Measurements from ENCODE around the gene COL23A1. TPM values are rescaled to one million over a fixed set of nuclear protein-coding genes. Genes with fewer than 3 reads are reported as not detected.
"Not testable (repeated sequence)": the region's sequence is repeated elsewhere in the genome, so short reads cannot be mapped to it uniquely, and the experiment has no call there.

COL23A1 gene
- total and polyA plus RNA-seq, 2 donors (not counting 1 experiment from before 2014, with no cell fraction given), result not detected

DNA sequence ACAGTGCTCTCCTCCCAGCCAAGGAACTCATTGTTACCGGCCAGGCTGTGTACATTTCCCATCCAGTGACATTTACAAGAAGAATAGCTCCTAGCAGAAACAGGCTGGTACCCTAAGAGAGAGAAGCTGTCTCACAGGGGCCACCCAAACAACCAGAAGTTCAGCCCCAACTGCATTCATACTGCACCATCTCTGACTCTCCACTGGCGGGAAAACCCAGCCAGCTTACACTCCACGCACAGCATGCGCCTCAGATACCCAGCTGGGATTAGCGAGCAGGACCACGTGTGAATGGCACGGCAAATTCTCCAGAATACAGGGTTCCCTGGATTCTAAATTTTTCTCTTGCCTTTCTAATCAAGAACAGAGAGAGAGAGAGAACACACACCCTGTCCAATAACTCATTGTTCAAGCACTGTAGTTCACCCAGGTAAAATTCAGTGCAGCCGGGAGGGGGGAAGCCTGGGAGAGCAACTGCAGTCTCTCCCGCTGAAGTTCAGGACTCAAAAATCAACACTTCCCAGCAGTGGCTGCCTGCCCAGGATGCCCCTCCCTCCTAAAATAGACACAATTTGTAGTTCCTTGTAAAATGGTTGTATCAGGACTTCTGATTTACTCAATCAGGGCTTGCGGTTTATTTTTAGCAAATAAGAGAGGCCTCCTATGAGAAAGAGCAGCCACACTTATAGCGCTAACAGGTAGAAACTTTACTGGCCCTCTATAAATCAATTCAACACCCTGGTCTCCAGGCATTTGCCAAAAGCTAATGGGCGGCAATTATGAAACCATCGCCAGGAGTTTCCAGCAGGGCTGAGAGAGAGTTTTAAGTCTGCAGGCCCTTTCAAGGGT lies 2.2 kb downstream of the COL23A1 start:
- Histone ChIP-seq H3K27ac (ENCODE audit: insufficient read depth, low read length) (no peak overlapping the region), H3K9me3 (ENCODE audit: control insufficient read depth, insufficient read depth, low read depth, low read length) (peaks cover 3% of the 10 kb centered on the region), H2AFZ (ENCODE audit: low read length) (no peak overlapping the region), H3K36me3 (ENCODE audit: control insufficient read depth, insufficient read depth, low read length) (no peaks in the 10 kb centered on the region), H4K20me1 (ENCODE audit: control insufficient read depth, extremely low read depth, insufficient read depth, low read length) (no peaks in the 10 kb centered on the region), H3K79me2 (ENCODE audit: control insufficient read depth, insufficient read depth, low read length) (no peaks in the 10 kb centered on the region), H3K27me3 (ENCODE audit: control insufficient read depth, insufficient read depth, low read length) (peaks cover 8% of the 10 kb centered on the region), H3K4me3 (replicated peaks in 1 of 4; ENCODE audit: control extremely low read depth in 1 of 4, insufficient read depth in 1 of 4, low read depth in 3 of 4, low read length in 4 of 4) (no peak overlapping the region), H3K4me1 (ENCODE audit: control insufficient read depth, extremely low read depth, insufficient read depth, low read length) (no peaks in the 10 kb centered on the region), H3K4me2 (ENCODE audit: extremely low read depth, insufficient read depth, low read length) (no peak overlapping the region), H3K9ac (ENCODE audit: insufficient read depth, low read length) (no peak overlapping the region)
- TF ChIP-seq, protein P1, sequence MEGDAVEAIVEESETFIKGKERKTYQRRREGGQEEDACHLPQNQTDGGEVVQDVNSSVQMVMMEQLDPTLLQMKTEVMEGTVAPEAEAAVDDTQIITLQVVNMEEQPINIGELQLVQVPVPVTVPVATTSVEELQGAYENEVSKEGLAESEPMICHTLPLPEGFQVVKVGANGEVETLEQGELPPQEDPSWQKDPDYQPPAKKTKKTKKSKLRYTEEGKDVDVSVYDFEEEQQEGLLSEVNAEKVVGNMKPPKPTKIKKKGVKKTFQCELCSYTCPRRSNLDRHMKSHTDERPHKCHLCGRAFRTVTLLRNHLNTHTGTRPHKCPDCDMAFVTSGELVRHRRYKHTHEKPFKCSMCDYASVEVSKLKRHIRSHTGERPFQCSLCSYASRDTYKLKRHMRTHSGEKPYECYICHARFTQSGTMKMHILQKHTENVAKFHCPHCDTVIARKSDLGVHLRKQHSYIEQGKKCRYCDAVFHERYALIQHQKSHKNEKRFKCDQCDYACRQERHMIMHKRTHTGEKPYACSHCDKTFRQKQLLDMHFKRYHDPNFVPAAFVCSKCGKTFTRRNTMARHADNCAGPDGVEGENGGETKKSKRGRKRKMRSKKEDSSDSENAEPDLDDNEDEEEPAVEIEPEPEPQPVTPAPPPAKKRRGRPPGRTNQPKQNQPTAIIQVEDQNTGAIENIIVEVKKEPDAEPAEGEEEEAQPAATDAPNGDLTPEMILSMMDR (conservative IDR thresholded peaks at IDR 0.05 in 1 of 2, IDR thresholded peaks at IDR 0.05 in 1 of 2; ENCODE audit: low read depth in 1 of 2, low read length in 2 of 2), result no peak
- TF ChIP-seq EZH2 (IDR thresholded peaks at IDR 0.05; ENCODE audit: low read length, missing control alignments), result no peak
- no peak for DNase-seq (ENCODE audit: low read depth in 2 of 2)

DNA sequence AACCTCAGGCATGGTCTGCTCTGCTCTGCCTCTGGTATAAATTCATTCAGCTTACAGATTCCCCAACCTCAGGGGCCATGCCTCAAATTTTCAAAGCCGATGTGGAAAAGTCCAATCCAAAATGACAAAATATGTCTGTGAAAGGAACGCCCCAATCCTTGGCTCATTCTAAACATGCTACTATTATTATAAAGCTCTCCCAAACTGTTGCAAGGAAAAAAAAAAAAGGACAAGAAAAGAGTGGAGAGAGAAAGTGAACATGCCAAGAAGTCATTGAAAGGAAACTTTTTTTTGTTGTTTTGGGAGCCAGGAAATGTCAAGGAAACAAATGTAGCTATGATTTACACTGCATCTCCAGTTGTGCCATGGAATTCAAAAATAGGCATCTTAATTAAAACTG lies 3.8 kb downstream of the COL23A1 start:
- no peaks in the 10 kb centered on the region for H3K79me2 ChIP-seq (ENCODE audit: control insufficient read depth, insufficient read depth, low read length)
- H3K36me3 ChIP-seq (ENCODE audit: control insufficient read depth, insufficient read depth, low read length), result no peaks in the 10 kb centered on the region
- H3K27ac ChIP-seq (ENCODE audit: insufficient read depth, low read length), result no peak overlapping the region
- peaks cover 8% of the 10 kb centered on the region for H3K27me3 ChIP-seq (ENCODE audit: control insufficient read depth, insufficient read depth, low read length)
- H3K9me3 ChIP-seq (ENCODE audit: control insufficient read depth, insufficient read depth, low read depth, low read length), result peaks cover 3% of the 10 kb centered on the region
- TF ChIP-seq, protein P1 (conservative IDR thresholded peaks at IDR 0.05 in 1 of 2, IDR thresholded peaks at IDR 0.05 in 1 of 2; ENCODE audit: low read depth in 1 of 2, low read length in 2 of 2), result no peak
- no peak for TF ChIP-seq EZH2 (IDR thresholded peaks at IDR 0.05; ENCODE audit: low read length, missing control alignments)
- no peak for DNase-seq (ENCODE audit: low read depth in 2 of 2)
- H3K9ac ChIP-seq (ENCODE audit: insufficient read depth, low read length), result no peak overlapping the region
- H3K4me2 ChIP-seq (ENCODE audit: extremely low read depth, insufficient read depth, low read length), result no peak overlapping the region
- H4K20me1 ChIP-seq (ENCODE audit: control insufficient read depth, extremely low read depth, insufficient read depth, low read length), result no peaks in the 10 kb centered on the region
- H2AFZ ChIP-seq (ENCODE audit: low read length), result no peak overlapping the region
- no peak overlapping the region for H3K4me3 ChIP-seq (replicated peaks in 1 of 4; ENCODE audit: control extremely low read depth in 1 of 4, insufficient read depth in 1 of 4, low read depth in 3 of 4, low read length in 4 of 4)
- H3K4me1 ChIP-seq (ENCODE audit: control insufficient read depth, extremely low read depth, insufficient read depth, low read length), result no peaks in the 10 kb centered on the region

DNA sequence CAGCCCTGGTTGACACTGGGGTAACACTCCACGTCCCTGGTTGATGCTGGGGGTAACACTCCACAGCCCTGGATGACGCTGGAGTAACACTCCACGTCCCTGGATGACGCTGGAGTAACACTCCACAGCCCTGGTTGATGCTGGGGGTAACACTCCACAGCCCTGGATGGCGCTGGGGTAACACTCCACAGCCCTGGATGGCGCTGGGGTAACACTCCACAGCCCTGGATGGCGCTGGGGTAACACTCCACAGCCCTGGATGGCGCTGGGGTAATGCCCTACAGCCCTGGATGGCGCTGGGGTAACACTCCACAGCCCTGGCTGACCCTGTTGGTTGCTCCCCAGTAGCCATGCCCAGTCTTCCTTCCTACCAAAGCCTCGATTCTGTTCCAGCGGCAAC lies 4.8 kb downstream of the COL23A1 start:
- Histone ChIP-seq H3K9ac (ENCODE audit: insufficient read depth, low read length) (peak overlapping the region; percentile 37), H3K4me3 (replicated peaks in 1 of 4; ENCODE audit: control extremely low read depth in 1 of 4, insufficient read depth in 1 of 4, low read depth in 3 of 4, low read length in 4 of 4) (peak overlapping the region in 1 of 4 experiments; percentile 14)
- not testable (repeated sequence) for H3K4me2 ChIP-seq (ENCODE audit: extremely low read depth, insufficient read depth, low read length); H3K27ac ChIP-seq (ENCODE audit: insufficient read depth, low read length); H4K20me1 ChIP-seq (ENCODE audit: control insufficient read depth, extremely low read depth, insufficient read depth, low read length); H3K4me1 ChIP-seq (ENCODE audit: control insufficient read depth, extremely low read depth, insufficient read depth, low read length); H3K79me2 ChIP-seq (ENCODE audit: control insufficient read depth, insufficient read depth, low read length); H3K36me3 ChIP-seq (ENCODE audit: control insufficient read depth, insufficient read depth, low read length); H3K9me3 ChIP-seq (ENCODE audit: control insufficient read depth, insufficient read depth, low read depth, low read length); H3K27me3 ChIP-seq (ENCODE audit: control insufficient read depth, insufficient read depth, low read length); H2AFZ ChIP-seq (ENCODE audit: low read length)
- peak in 1 of 2 donors; percentile 8 for DNase-seq (ENCODE audit: low read depth in 2 of 2)

All from fibroblast of lung (primary cell).